ENCODE data around the gene ITGAX. TPM values are rescaled to one million over a fixed set of nuclear protein-coding genes. Genes with fewer than 3 reads are reported as not detected.
"Not testable (repeated sequence)": the region's sequence is repeated elsewhere in the genome, so short reads cannot be mapped to it uniquely, and the experiment has no call there.

Gene ITGAX
- 0.26 and 0.80 TPM in 2 replicates for total RNA-seq (2014; rRNA removed; shearing (Covaris generic))

DNA sequence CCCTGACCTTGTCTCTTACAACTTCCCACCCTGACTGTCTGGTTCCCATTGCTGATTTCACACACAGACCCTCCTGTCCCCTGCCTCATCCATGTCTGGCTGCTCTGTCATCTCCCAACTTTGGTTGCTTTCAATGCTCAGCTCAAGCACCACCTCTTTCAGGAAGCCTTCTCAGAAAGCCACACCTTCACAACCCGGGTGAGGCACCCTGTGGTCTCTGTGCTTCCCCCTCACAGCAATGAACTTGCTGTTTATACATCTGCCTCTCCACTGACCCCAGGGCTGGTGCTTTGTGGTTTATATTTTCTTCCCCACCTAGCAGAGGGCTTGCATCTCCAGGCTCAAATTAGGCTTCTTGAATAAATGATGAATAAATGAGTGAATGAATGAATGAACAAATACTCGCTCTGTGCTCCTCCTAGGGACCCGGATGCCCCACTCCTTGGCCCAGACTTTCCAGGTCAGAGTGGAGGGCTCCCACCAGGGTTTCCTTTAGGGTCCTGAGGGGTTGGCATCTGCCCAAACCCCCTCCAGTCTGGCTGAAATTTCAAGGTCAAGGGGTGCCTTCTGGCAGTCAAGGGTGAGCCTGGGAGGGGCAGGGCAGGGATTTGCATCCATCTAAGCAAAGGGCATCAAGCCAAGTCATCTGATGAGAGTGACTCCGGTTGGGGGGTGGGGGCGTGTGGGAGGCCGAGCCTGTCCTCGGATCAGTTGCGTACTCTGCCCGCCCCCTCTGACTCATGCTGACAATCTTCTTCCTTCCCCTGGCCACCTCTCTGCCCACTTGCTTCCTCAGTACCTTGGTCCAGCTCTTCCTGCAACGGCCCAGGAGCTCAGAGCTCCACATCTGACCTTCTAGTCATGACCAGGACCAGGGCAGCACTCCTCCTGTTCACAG lies at the start of gene ITGAX:
Gene ITGAX, plus strand, starts transcription at position 783 of the 898 bp plus-strand sequence. Its CDS starts 79 bp downstream, at position 862.
- H3K4me3 ChIP-seq (ENCODE audit: insufficient read depth, low read depth, low read length), result no peak within 1 kb of the TSS

DNA sequence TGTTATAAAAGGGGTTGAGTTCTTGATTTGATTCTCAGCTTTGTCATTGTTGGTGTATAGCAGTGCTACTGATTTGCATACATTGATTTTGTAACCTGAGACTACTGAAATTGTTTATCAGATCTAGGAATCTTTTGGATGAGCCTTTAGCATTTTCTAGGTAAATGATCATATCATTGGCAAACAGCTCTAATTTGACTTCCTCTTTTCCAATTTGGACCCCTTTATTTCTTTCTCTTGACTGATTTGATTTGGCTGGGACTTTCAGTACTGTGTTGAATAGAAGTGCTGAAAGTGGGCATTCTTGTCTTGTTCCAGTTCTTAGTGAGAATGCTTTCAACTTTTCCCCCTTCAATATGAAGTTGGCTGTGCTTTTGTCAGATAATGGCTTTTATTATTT lies 49.8 kb upstream of the ITGAX start:
- Histone ChIP-seq H3K36me3 (replicated peaks; ENCODE audit: control insufficient read depth, insufficient read depth, low read length) (no peaks in the 10 kb centered on the region), H3K4me3 (ENCODE audit: insufficient read depth, low read depth, low read length) (no peak overlapping the region), H3K27me3 (ENCODE audit: control insufficient read depth, insufficient read depth, low read length) (no peaks in the 10 kb centered on the region)
- no peak for DNase-seq

More for the DNA sequence above, at the start of gene ITGAX:
- H3K36me3 ChIP-seq (replicated peaks; ENCODE audit: control insufficient read depth, insufficient read depth, low read length), result no peaks in the 10 kb centered on the region
- no peaks in the 10 kb centered on the region for H3K27me3 ChIP-seq (ENCODE audit: control insufficient read depth, insufficient read depth, low read length)
- DNase-seq, result peak; percentile 81

DNA sequence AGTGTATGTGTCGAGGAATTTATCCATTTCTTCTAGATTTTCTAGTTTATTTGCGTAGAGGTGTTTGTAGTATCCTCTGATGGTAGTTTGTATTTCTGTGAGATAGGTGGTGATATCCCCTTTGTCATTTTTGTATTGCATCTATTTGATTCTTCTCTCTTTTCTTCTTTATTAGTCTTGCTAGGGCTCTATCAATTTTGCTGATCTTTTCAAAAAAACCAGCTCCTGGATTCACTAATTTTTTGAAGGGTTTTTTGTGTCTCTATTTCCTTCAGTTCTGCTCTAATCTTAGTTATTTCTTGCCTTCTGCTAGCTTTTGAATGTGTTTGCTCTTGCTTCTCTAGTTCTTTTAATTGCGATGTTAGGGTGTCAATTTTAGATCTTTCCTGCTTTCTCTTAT lies 46.6 kb upstream of the ITGAX start:
- H3K36me3 ChIP-seq (replicated peaks; ENCODE audit: control insufficient read depth, insufficient read depth, low read length); H3K4me3 ChIP-seq (ENCODE audit: insufficient read depth, low read depth, low read length); DNase-seq; H3K27me3 ChIP-seq (ENCODE audit: control insufficient read depth, insufficient read depth, low read length): not testable (repeated sequence)

DNA sequence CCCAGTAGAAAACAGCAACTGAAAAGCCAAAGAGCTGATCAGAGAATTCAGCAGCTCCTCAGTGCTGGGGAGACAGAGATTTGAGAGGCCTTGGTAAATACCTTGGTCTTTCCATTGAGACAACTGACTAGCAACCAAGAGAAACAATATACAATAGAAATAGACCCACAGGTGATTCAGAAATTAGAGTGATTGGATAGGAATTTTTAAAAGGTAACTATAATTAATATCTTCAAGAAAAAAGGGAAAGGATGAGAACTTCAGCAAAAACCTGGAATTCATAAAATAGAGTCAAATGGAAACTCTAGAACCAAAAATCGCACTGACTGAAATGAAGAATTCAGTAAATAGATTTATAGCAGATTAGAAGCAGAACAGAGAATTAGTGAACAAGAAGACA lies 32.5 kb upstream of the ITGAX start:
- no peaks in the 10 kb centered on the region for H3K27me3 ChIP-seq (ENCODE audit: control insufficient read depth, insufficient read depth, low read length)
- DNase-seq, result no peak

DNA sequence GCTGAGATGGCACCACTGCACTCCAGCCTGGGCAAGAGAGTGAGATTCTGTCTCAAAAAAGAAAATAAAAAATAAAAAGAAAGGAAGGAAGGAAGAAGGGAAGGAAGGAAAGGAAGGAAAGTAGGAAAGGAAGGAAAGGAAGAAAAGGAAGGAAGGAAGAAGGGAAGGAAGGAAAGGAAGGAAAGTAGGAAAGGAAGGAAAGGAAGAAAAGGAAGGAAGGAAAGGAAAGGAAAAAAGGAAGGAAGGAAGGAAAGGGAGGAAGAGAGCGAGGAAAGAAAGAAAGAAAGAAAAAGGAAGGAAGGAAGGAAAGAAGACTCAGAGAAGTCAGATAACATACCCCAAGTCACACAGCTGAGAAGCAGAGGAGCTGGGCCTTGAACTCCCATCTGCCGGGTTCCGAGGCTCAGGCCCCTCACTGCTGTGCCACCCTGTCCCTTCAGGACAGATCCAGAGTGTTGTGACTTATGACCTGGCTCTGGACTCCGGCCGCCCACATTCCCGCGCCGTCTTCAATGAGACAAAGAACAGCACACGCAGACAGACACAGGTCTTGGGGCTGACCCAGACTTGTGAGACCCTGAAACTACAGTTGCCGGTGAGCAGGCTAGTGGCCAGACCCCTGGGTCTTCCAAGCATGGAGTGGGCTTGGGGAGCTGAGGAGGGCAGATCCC lies 30.9 kb upstream of the ITGAX start:
- H3K36me3 ChIP-seq (replicated peaks; ENCODE audit: control insufficient read depth, insufficient read depth, low read length), result no peaks in the 10 kb centered on the region
- H3K27me3 ChIP-seq (ENCODE audit: control insufficient read depth, insufficient read depth, low read length), result peaks cover under 1% of the 10 kb centered on the region; the same call in 1 of the 2 replicates
- no peak overlapping the region for H3K4me3 ChIP-seq (ENCODE audit: insufficient read depth, low read depth, low read length)

More for the DNA sequence above, 32.5 kb upstream of the ITGAX start:
- no peak overlapping the region for H3K4me3 ChIP-seq (ENCODE audit: insufficient read depth, low read depth, low read length)
- H3K36me3 ChIP-seq (replicated peaks; ENCODE audit: control insufficient read depth, insufficient read depth, low read length), result no peaks in the 10 kb centered on the region

DNA sequence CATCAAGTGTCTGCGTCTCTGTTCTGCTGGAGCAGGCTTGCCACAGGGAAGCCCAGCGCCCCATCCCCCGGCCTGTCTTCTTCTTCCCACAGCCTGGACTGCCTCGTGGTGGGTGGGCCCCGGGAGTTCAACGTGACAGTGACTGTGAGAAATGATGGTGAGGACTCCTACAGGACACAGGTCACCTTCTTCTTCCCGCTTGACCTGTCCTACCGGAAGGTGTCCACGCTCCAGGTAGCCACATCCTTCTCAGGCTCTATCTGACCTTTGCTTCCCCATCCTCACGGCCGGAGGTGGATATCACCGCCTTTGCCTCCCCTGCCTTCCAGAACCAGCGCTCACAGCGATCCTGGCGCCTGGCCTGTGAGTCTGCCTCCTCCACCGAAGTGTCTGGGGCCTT lies 29.8 kb upstream of the ITGAX start:
- DNase-seq, result no peak
- no peaks in the 10 kb centered on the region for H3K36me3 ChIP-seq (replicated peaks; ENCODE audit: control insufficient read depth, insufficient read depth, low read length)
- peaks cover 11% of the 10 kb centered on the region for H3K27me3 ChIP-seq (ENCODE audit: control insufficient read depth, insufficient read depth, low read length)
- no peak overlapping the region for H3K4me3 ChIP-seq (ENCODE audit: insufficient read depth, low read depth, low read length)

More for the DNA sequence above, 30.9 kb upstream of the ITGAX start:
- DNase-seq, result no peak

DNA sequence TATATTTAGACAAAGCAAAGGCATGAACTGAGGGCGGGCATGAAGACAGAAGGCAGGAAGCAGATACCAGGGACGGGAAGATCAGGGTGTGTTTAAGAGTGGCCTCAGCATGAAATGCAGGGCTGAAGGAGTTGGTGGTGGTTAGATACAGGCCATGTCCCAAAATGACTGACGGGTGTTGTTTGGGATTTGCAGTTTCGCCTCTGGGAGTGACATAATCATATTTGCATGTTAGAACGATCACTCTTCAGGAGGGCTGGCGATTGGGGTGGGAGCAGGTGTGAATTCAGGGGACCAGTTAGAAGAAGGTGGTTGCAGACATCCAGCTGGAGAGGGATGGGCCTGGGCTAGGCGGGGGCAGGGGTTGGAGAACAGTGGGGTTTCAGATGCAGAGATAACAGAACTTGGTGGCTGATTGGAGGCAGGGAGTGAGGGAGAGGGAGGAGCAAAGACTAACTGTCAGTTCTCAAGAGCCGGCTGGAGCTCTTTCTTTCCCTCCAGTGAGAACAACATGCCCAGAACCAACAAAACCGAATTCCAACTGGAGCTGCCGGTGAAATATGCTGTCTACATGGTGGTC lies 27.2 kb upstream of the ITGAX start:
- Histone ChIP-seq H3K27me3 (ENCODE audit: control insufficient read depth, insufficient read depth, low read length) (peaks cover 32% of the 10 kb centered on the region), H3K4me3 (ENCODE audit: insufficient read depth, low read depth, low read length) (no peak overlapping the region), H3K36me3 (replicated peaks; ENCODE audit: control insufficient read depth, insufficient read depth, low read length) (no peaks in the 10 kb centered on the region)
- peak; percentile 71 for DNase-seq

DNA sequence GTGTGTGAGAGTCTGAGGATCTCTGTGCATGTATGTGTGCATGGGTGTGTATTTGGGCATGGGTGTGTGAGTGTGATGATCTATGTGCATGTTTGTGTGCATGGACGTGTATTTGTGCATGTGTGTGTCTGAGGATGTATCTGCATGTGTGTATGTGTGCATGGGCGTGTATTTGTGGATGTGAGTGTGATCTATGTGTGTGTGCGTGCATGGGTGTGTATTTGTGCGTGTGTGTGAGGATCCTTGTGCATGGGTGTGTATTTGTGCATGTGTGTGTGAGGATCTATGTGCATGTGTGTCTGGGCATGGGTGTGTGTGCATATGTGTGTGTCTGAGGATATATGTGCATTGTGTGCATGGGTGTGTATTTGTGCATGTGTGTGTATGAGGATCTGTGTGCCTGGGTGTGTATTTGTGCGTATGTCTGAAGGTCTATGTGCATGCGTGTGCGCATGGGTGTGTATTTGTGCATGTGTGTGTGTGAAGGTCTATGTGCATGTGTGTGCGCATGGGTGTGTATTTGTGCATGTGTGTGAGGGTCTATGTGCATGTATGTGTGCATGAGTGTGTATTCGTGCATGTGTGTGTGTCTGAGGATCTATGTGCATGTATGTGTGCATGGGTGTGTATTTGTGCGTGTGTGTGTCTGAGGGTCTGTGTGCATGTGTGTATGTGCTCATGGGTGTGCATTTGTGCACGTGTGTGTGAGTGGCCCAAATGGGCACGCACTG lies 26.5 kb upstream of the ITGAX start:
- Histone ChIP-seq H3K27me3 (ENCODE audit: control insufficient read depth, insufficient read depth, low read length) (peaks cover 32% of the 10 kb centered on the region), H3K36me3 (replicated peaks; ENCODE audit: control insufficient read depth, insufficient read depth, low read length) (no peaks in the 10 kb centered on the region), H3K4me3 (ENCODE audit: insufficient read depth, low read depth, low read length) (no peak overlapping the region)
- no peak for DNase-seq

DNA sequence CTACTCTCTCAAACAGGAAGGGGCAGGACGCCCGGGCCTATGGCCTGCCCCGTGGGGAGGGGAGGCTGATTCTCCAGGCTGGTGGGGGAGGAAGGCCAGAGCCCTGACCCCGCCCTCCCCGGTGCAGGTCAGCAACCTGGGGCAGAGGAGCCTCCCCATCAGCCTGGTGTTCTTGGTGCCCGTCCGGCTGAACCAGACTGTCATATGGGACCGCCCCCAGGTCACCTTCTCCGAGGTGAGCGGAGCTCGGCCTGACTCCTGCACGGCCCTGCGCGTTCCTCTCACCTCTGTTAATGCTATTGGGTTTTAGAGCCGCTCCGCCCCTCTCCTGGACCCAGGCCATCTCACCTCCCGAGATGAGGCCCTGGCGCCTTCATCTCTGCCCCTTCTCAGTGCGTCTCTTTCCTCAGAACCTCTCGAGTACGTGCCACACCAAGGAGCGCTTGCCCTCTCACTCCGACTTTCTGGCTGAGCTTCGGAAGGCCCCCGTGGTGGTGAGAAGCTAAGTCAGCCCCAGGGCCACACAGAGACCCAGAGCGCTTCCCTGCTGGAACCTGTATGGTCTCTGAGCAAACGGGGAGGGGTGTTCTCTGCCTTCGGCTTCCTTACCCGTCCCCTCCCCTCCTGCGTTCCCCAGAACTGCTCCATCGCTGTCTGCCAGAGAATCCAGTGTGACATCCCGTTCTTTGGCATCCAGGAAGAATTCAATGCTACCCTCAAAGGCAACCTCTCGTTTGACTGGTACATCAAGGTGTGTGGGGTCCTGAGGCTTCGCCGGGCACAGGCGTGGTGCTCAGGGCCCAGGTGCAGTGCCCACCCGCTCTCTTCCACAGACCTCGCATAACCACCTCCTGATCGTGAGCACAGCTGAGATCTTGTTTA lies 25.1 kb upstream of the ITGAX start:
- Histone ChIP-seq H3K4me3 (ENCODE audit: insufficient read depth, low read depth, low read length) (peak overlapping the region; percentile 6; the same call in 1 of the 2 replicates), H3K27me3 (ENCODE audit: control insufficient read depth, insufficient read depth, low read length) (peaks cover 32% of the 10 kb centered on the region), H3K36me3 (replicated peaks; ENCODE audit: control insufficient read depth, insufficient read depth, low read length) (no peaks in the 10 kb centered on the region)
- peak; percentile 72 for DNase-seq

DNA sequence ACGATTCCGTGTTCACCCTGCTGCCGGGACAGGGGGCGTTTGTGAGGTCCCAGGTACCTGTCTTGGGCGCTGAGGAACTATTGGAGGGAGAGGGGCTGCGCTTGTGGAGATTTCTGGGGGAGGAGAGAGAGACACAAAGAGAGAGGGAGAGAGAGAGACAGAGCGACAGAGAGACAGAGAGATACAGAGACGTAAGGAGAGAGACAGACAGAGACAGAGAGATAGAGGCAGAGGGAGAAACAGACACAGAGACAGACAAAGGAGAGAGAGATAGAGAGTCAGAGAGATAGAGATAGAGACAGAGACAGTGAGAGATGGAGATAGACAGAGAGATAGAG lies 24.5 kb upstream of the ITGAX start:
- no peaks in the 10 kb centered on the region for H3K36me3 ChIP-seq (replicated peaks; ENCODE audit: control insufficient read depth, insufficient read depth, low read length)
- DNase-seq, result no peak
- no peak overlapping the region for H3K4me3 ChIP-seq (ENCODE audit: insufficient read depth, low read depth, low read length)
- H3K27me3 ChIP-seq (ENCODE audit: control insufficient read depth, insufficient read depth, low read length), result peaks cover 32% of the 10 kb centered on the region

DNA sequence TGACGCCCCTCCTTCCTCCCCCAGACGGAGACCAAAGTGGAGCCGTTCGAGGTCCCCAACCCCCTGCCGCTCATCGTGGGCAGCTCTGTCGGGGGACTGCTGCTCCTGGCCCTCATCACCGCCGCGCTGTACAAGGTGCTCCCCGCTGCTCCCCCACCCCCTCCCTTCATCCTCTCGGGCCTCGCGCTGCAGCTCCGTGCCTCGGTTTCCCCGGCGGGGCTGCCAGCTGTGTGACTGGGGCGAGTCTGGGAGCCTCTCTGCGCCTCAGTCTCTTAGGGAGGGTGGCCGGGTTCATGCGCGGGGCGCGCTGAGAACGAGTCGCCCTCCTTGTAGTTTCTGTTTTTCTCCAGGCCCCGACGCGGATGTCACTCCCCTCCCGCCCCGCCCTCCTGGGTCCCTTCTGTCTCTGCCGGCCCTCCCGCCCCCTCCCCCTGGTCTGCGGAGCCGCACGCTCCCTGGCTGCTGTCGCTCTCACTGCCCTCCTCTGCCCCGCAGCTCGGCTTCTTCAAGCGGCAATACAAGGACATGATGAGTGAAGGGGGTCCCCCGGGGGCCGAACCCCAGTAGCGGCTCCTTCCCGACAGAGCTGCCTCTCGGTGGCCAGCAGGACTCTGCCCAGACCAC lies 23.7 kb upstream of the ITGAX start:
- H3K4me3 ChIP-seq (ENCODE audit: insufficient read depth, low read depth, low read length), result peak overlapping the region; percentile 35
- peak; percentile 88 for DNase-seq

DNA sequence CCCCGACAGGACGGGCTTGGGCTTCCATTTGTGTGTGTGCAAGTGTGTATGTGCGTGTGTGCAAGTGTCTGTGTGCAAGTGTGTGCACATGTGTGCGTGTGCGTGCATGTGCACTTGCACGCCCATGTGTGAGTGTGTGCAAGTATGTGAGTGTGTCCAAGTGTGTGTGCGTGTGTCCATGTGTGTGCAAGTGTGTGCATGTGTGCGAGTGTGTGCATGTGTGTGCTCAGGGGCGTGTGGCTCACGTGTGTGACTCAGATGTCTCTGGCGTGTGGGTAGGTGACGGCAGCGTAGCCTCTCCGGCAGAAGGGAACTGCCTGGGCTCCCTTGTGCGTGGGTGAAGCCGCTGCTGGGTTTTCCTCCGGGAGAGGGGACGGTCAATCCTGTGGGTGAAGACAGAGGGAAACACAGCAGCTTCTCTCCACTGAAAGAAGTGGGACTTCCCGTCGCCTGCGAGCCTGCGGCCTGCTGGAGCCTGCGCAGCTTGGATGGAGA lies 23.1 kb upstream of the ITGAX start:
- Histone ChIP-seq H3K4me3 (ENCODE audit: insufficient read depth, low read depth, low read length) (peak overlapping the region; percentile 35; the same call in 1 of the 2 replicates), H3K36me3 (replicated peaks; ENCODE audit: control insufficient read depth, insufficient read depth, low read length) (no peaks in the 10 kb centered on the region), H3K27me3 (ENCODE audit: control insufficient read depth, insufficient read depth, low read length) (peaks cover 32% of the 10 kb centered on the region)
- no peak for DNase-seq

More for the DNA sequence above, 23.7 kb upstream of the ITGAX start:
- Histone ChIP-seq H3K27me3 (ENCODE audit: control insufficient read depth, insufficient read depth, low read length) (peaks cover 32% of the 10 kb centered on the region), H3K36me3 (replicated peaks; ENCODE audit: control insufficient read depth, insufficient read depth, low read length) (no peaks in the 10 kb centered on the region)

DNA sequence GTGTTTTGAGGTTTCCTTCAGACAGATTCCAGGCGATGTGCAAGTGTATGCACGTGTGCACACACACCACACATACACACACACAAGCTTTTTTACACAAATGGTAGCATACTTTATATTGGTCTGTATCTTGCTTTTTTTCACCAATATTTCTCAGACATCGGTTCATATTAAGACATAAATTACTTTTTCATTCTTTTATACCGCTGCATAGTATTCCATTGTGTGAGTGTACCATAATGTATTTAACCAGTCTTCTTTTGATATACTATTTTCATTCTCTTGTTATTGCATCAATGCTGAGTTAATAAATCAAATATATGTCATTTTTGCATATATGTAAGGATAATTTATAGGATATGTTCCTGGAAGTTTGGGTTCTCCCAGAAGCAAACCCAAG lies 22.4 kb upstream of the ITGAX start:
- H3K36me3 ChIP-seq (replicated peaks; ENCODE audit: control insufficient read depth, insufficient read depth, low read length), result no peaks in the 10 kb centered on the region
- peaks cover 32% of the 10 kb centered on the region for H3K27me3 ChIP-seq (ENCODE audit: control insufficient read depth, insufficient read depth, low read length)
- no peak overlapping the region for H3K4me3 ChIP-seq (ENCODE audit: insufficient read depth, low read depth, low read length)
- DNase-seq, result no peak
